ENCODE measurements around the gene SAE1. TPM values are rescaled to one million over a fixed set of nuclear protein-coding genes. Genes with fewer than 3 reads are reported as not detected.

Gene SAE1
- total RNA-seq, 1 experiment from 2014 or later, result 270 TPM

DNA sequence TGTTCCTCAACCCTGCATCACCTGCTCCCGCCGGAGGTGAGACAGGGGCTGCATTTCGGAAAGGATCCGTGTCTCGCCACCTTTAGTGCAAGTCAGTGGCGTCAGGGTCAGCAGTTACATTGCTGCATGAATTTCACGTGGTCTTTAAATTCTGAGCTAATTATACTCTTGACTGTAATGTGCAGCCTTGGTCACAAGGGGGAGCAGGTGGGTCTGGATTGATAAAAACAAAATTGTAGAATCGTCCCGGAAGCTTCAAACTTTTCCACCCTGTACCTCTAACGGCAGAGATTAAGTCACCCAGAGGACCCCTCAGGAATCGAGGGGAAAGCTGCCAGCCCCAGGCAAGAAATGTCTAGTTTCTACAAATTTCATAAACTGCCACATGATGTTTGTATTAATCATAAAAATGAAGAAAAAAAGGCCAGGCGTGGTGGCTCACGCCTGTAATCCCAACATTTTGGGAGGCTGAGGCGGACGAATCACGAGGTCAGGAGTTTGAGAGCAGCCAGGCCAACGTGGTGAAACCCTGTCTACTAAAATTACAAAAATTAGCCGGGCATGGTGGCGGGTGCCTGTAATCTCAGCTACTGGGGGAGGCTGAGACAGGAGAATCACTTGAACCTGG, 80.2 kb downstream of the SAE1 start:
- DNase-seq (ENCODE audit: low read depth), result peak; percentile 75

GRCh38 chr19:47215581-47215980, 84.9 kb downstream of the SAE1 start:
- no peak for DNase-seq (ENCODE audit: low read depth)

DNA sequence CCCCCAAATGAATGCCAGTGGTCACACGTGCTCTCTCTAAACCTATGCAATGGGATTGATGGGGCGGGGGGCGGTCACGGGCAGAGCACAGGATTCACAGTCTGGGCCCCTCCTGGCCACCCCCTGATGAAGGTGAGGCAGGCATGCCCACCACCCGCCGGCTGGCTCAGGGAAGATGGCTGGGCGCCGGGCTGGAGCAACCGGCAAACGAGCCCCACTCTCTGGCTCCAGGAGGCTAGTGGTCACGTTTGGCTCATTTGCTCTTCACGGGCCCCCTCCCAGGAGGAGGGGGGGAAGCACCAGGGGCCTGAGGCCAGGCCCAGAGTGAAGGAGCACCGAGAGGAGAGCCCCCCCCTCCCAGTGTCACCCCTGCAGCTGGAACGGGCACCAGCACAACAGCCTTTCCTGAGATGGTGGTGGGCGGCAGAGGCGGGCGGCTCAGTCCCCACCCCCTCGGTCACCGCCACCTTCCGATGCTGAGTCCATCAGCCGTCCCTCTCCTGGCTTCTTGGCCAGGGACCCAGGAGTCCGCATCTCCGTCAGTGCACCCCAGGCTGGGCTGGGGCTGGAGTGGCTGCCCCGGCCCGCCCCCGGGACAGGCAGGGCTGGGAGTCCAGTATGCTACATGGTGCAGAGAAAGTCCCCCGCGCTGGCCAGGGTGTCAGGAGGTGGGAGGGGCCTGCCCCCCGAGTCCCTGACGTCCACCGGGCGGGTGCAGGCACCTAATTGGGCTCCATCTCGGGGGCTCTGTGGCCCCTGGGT, 90.6 kb downstream of the SAE1 start:
- DNase-seq (ENCODE audit: low read depth), result no peak

DNA sequence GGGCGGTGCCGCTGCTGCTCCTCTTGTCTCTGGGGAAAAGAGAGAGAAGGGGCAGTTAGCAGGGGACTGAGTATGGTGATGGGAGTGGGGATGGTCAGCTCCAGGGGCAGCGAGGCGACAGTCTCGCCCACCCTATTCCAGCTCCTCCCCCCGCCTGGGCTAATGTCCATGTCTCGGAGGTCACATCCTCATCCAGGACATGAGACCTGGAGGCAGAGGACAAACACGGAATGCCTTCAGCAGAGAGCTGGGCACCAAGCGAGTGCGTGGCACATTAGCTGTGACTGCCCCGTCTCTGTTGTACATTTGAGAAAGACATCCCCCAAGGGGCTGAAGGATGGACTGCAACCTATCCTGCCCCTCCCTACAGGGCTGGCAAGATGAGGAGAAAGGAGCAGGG, 91.3 kb downstream of the SAE1 start:
- no peak for DNase-seq (ENCODE audit: low read depth)

GRCh38 chr19:47225746-47226425, 95.3 kb downstream of the SAE1 start:
- peak; percentile 82 for DNase-seq (ENCODE audit: low read depth)

DNA sequence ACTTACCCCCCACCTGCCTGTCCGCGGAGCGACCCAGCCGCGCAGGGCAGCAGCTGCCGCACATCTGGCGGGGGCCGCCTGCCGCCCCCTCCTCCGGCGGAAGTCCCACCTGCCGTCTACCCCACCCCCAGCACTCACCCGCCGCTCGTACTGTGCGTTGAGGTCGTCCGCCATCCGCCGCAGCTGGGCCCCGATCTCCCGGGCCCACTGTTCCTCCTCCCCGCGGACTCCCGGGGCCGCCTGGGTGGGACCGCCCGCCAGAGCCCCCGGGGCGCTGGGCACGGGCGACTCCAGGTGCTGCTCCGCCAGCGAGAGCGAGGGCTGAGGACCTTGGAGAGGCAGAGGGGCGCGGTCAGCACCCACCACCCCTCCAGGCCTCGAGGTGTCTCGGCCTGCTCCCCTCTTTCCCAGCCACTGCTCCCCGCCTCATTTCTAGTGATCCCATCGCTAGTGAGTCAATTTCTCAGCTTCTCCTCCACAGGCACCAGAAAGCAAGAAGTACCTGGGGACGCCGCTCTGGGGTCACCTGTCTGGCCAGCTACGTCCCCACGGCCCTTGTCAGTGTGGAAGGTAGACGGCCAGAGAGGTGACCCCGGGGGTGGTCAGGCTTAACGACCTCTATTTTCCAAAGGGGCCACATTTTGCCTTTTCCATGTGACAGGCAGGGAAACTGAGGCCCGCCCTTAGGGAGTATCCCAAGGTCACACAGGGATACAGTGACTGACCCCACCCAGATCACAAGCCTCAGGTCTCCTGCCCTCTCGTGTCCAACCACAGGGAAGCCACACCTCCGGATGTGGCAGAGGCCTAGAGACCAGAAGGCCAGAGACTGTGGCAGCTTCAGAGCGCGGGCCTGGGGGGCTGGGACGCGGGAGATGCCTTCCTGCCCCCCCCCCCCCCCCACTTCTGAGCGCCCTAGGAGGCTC, 96.1 kb downstream of the SAE1 start:
- DNase-seq (ENCODE audit: low read depth), result peak; percentile 91

- DNase-seq (ENCODE audit: low read depth), result peak; percentile 97
Measured at GRCh38 chr19:47227352-47228167, 96.9 kb downstream of the SAE1 start.

DNA sequence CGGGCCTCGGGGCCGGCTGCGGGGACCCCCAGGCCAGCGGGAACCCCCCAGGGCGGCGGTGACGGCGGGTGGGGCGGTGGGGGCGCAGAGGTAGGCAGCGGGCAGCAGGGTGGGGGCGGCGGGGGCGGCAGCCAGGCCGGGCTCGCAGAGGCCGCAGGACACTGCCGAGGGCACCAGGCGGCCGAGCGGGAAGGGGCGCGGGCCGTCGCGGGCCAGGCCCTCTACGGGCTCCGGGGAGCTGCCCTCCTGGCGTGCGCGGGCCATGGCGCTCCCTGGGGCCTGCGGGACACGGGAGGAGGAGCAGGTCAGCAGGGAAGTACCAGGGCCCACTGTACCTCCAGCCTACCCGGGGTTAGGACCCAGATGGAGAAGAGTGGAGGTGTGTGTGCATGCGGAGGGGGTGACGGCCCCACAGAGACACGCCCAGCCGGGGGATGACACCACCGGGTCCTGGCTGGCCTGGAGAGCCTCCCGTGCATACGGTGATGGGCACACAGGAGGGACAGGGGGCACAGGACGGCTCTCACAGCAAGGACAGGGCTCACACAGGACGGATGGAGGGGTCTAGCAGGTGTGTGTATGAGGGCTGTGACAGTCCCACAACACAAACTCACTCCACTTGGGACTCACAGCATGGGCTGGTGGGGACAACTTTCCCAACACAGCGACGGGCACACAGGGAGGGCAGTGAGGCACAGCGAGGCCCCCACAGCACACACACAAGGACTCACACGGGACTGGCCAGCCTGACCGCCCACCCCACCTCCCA, 97.7 kb downstream of the SAE1 start:
- DNase-seq (ENCODE audit: low read depth), result peak; percentile 75

DNA sequence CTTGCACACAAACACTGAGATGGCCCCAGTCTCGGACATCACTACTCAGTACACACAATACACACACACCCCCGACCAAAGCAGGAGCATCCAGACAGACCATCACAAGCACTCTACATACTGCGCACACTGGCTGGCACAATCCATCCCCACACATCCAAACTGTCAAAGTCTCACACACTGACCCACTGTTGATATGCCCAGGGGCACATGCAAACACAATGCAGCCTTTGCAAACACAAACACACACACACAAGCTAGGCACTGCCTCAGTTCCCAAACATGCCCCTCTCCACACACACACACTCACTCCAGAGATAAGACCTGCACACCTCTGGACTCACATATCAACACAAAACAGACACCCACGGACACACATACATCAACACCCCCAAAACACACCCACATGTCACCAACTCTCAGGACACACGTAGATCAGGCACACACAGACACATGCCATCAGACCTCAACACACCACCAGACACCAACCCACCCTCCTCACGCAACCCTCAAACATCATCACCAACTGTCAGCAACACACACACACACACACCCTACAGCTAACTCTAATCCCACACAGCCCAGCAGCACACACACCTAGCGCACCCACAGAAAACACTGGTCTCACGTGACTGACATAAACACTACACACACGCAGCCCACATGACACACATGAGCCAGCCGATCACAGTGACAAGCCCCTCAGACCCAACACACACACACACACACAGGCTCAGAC, 98.5 kb downstream of the SAE1 start:
- peak; percentile 47 for DNase-seq (ENCODE audit: low read depth)

GRCh38 chr19:47229676-47230053, 99.0 kb downstream of the SAE1 start:
- no peak for DNase-seq (ENCODE audit: low read depth)

- DNase-seq (ENCODE audit: low read depth), result peak; percentile 38
Measured at GRCh38 chr19:47230054-47230920, 99.7 kb downstream of the SAE1 start.

DNA sequence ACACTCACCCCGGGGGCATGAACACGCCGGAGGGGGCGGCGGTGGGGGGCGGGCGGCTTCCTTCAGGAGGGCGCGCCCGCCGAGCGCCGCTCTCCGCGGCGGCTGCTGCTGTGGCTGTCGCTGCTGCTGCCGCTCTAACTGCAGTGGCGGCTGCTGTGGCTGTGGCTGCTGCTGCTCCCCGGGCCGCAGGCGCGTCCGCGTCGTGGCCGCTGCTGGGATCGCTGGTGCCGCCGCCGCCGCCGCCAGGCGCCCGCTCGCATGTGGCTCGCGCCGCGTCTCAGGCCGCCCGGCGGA, 100.2 kb downstream of the SAE1 start, which contains the start of gene BBC3:
TSS of gene BBC3 (minus strand) at position 279 of the 294 bp plus-strand sequence. CDS start 2,768 bp downstream, outside the sequence.
- no peak for DNase-seq (ENCODE audit: low read depth)

DNA sequence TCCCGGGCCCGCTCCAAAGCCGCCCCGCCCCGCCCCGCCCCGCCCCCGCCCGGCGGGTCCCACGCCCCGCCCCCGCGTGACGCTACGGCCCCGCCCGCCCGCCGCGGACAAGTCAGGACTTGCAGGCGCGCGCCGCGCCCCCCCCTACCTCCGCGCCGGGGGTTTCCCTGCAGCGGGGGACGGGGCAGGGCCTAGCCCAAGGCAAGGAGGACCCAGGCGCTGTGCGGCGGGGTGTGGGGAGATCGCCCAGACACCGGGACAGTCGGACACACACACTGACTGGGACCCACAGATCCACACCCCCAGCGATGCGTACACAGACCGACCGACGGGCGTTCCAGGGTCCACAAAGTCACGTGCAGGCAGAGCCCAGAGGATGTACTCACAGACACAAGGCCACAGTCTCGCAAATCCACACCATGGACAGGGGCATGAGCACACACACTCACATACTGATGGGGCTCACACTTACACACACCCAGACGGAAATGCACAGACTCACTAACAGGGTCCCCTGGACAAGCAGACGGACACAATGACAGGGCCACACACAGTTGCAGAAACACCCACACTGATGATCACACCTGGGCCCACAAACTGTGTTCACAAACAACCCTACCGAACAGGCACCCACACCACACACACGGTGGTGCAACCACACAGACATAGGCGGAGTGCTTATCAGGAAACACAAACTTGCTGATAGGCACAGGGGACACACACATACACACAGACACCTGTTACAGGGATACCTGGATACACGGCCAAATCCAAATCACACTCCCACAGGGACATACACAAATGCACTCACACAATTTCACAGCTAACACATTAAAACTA, 100.8 kb downstream of the SAE1 start:
- DNase-seq (ENCODE audit: low read depth), result peak; percentile 75

DNA sequence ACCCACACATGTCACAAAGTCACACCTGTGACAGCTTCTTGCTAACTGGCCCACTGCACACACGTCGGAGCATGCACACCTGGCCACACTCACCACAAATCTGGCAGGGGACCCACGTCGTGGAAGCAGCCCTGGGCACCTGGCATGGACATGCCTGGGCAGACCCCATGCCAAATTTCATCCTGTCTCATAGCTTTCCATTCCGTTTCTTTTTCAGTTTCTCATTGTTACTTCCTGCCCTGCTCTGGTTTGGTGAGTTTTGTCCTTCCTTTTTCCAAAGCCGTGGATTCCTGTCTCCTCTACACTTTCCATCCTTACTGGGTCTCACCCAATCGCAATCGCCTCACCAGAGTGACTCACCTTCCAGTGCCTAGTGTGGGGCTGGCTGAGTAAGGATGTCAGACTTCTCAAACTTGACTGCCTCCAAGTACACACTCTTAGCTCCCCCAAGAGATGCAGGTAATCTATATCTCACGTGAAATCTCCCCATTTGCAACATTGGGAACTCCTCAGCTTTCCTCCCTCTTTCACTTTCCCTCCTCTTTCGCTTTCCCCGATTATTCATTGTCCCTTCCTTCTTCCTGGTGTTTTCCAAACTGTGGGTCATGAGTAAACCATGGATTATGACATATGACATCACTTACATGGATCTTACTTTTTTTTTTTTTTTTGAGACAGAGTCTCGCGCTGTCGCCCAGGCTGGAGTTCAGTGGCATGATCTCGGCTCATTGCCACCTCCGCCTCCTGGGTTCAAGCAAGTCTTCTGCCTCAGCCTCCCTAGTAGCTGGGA, 102.0 kb downstream of the SAE1 start:
- peak; percentile 86 for DNase-seq (ENCODE audit: low read depth)

DNA sequence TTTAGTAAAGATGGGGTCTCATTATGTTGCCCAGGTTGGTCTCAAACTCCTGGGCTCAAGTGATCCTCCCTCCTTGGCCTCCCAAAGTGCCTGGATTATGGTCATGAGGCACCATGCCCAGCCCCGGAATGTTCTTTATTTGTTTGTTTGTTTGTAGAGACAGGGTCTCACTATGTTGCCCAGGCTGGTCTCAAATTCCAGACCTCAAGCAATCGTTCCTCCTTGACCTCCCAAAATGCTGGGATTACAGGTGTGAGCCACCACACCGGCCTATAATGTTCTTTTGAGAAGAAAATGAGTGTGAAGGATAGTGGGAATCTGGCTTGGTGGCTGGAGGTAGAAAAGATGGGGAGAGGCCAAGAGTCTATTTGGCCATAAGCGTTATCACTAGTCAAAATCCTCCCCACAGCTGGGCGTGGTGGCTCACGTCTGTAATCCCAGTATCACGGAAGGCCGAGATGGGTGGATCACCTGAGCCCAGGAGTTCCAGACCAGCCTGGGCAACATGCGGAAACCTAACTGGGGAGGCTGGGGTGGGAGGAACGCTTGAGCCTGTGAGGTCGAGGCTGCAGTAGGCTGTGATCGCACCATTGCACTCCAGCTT, 105.5 kb downstream of the SAE1 start:
- no peak for DNase-seq (ENCODE audit: low read depth)

GRCh38 chr19:47239152-47239551, 108.5 kb downstream of the SAE1 start:
- peak; percentile 32 for DNase-seq (ENCODE audit: low read depth)
